COR-L47 (cell line): ENCODE measurements around the gene TNFSF13B.
"Not testable (repeated sequence)": the region's sequence is repeated elsewhere in the genome, so short reads cannot be mapped to it uniquely, and the experiment has no call there.

ENCODE experiments used
- DNase-seq: peaks from one replicate; lab custom pipeline; 2025; lab: John Stamatoyannopoulos, UW

TNFSF13B gene

DNA sequence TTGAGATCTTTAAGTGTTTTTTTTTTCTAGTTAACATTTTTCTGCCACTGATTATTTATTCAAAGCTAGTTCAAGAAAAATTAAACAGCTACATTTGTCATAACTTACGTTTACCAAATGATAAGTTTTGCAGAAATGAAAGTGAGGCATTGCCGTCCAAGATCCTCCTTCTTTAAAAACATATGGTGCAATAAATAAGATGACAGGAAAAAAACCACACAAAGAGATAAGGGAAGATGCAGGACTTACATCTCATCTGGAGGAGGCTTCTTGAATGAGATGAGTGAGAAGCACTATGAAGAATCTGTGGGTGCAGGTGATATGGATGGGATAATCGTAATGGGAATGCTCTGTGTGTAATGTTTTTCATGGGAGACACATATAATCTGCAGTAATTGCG lies 12.4 kb downstream of the TNFSF13B start:
- DNase-seq = no peak

DNA sequence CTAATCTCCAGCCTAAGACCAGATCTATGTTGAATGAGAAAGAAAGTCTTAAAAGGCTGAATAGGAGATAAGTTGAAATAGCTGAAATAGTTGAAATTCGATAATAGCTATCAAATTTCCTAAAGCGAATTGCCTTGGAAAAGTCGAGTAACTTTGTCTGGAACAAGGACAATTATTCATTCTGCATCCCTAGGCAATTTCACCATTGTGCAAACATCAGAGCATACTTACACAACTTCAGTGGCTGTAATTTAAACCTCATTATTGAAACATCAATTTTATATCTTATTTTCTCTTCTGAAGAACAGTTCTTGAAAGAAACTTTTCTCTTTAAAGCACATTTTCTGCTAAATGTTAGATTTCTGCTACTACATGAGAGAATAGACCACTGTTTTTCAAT lies 13.6 kb downstream of the TNFSF13B start:
- no peak for DNase-seq

DNA sequence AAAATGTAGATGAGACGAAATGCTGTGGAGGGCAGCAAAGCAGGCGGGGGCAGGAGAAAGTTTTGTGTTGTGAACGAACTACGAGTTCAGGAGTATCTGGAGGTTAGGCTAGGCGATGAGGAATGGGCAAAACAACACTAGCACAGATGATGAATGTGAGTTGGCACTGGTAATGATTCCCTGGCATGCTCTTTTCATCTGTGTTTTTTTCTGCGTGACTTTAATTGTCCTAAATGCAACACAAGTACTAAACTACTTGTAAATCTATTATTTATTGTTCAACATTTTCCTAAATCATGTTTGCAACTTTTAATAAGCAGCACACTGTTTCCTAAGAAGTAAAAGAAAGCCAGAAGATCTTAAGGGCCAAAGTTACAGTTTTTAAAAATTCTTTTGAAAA lies 19.2 kb downstream of the TNFSF13B start:
- no peak for DNase-seq

DNA sequence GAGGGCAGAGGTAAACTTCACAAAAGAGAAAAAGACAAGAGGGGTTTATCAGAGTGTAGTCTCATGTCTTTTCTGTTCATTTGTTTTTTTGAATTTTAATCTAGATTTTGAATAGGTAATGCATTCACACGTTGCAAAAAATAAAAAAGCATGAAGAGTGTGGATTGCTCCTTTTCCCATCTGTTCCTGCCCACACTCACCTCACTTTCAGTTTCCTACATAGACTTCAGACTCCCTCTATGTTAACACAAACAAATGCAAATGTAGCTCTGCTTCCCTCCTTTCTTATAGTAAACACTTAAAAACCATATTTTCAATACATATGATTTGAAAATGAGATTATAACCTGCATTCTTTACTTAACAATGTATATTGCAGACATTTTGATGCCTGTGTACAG lies 20.3 kb downstream of the TNFSF13B start:
- no peak for DNase-seq

DNA sequence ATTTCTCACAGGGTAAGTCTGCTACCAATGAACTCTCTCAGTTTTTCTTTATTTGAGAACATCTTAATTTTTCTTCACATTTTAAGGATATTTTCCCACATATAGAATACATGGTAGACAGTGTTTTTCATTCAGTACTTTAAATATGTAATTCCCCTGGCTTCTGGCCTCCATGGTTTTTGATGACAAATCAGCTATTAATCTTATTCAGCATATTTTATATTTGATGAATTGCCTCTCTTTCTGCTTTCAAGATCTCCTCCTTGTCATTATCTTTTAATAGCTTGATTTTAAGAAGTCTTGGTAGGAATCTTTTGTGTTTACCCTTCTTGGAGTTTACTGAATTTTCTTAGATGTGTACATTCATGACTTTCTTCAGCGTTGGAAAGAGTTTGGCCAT lies 27.6 kb downstream of the TNFSF13B start:
- no peak for DNase-seq

DNA sequence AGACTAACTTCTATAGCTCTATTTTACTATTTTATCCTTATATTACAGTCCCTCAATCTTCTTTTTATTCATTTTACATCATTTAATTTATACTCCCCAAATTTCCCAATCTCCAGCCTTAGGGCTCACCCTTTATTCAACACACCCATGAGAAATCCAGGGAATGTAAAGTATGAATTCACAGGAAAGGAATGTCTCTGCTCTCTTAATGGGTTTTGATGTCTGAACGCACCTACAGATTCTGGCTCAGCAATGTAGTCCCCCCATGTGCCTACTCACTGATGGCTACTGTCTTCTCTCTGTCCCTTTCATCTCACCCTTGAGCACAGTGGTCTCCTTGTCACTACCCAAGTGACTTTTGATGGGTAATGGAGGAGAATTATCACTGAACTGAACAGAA lies 32.8 kb downstream of the TNFSF13B start:
- DNase-seq = no peak

DNA sequence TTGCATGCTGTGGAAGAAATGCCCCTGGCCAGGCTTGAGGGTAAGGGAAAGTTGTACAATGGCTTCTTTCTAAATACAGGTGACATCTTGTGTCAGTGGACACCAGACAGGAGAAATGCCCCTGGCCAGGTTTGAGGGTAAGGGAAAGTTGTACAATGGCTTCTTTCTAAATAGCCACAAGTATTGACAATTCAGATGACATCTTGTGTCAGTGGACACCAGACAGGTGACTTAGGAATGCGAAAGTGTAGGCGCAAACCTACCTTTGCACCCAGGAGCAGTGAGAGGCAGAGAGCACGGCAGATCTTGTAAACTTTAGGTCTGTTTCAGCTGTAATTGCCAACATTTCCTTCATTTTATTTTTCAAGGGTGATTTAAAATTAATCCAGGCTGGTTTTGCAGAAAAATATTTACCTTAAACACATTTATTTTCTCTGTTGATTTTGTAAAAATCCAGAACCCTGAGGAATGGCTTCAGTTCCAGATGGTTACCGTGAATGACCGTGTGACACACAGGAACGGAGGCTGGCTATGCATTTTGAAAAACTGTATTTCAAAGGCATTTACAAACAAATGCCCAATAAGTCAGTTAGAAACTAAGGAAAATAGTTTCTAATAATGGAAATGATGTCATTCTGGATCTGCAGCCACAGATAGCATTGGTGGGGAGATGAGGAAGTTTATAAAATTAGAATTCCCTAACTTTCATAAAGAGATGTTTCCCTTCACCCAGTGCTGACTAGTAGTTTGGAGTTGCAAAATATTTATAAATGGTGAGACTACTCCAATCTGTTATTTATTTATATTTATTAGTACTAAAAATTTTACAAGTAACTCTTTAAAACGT lies 34.9 kb downstream of the TNFSF13B start:
- no peak for DNase-seq

DNA sequence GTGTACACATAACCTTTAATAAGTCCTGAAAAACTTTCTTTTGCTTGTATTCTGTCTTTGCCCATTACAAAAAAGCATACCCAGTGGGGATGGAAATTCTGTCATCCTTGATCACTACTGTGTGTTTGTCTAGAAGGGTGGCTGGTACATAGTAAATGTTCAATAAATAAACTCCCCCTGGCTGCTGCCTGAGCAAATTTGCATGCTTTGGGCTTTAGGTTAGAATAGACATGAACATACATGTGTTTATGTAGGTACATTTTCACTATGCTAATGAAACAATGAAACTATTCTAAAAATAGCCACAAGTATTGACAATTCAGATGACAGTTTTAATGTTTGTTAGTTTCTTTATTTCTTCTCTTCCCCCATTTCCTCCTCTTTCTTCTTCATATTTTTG lies 36.1 kb downstream of the TNFSF13B start:
- no peak for DNase-seq

DNA sequence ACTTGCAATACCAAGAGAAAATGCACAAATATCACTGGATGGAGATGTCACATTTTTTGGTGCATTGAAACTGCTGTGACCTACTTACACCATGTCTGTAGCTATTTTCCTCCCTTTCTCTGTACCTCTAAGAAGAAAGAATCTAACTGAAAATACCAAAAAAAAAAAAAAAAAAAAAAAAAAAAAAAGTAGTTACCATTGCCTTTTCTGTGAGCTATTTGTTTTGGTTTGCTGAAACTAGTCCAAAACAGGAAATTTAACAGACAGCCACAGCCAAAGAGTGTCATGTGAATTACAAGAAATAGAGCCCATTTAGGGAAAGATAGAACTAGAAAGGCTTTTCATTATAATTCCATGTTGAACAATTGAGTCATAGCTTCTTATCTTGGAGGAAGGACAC lies 37.3 kb downstream of the TNFSF13B start:
- no peak for DNase-seq

DNA sequence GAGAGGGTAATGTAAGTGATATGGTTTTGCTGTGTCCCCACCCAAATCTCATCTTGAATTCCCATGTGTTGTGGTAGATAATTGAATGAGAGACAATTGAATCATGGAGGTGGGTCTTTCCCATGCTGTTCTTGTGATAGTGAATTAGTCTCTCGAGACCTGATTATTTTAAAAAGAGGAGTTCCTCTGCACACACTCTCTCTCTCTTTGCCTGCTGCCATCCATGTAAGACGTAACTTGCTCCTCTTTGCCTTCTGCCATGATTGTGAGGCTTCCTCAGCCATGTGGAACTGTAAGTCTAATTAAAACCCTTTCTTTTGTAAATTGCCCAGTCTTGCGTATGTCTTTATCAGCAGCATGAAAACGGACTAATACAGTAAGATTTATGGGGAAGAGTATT lies 42.1 kb downstream of the TNFSF13B start:
- not testable (repeated sequence) for DNase-seq

DNA sequence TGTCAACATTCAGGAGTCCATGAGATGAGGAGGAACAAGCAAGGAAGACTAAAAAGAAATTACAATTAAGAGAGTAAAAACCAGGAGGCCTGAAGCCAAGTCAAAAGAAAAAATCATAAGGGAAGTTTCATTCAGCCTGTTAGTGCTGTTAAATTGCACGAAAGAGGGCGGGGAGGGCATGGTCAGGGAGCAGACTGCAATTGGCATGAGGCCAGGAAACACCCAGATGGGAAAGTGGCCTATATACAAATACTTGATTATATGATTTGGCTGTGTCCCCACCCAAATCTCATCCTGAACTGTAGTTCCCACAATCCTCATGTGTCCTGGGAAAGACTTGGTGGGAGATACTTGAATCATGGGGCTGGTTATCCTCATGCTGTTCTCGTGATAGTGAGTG lies 43.9 kb downstream of the TNFSF13B start:
- DNase-seq = peak; percentile 11

DNA sequence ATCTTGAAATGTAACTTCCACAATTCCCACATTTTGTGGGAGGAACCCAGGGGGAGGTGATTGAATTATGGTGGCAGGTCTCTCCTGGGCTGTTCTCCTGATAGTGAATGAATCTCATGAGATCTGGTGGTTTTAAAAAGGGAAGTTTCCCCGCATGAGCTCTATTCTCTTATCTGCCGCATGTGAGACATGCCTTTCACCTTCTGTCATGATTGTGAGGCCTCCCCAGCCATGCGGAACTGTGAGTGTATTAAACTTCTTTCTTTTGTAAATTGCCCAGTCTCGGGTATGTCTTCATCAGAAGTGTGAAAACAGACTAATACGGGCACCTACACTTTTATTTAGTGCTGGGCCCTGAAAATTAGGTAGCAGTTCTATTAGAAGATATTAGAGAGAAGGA lies 45.8 kb downstream of the TNFSF13B start:
- no peak for DNase-seq

DNA sequence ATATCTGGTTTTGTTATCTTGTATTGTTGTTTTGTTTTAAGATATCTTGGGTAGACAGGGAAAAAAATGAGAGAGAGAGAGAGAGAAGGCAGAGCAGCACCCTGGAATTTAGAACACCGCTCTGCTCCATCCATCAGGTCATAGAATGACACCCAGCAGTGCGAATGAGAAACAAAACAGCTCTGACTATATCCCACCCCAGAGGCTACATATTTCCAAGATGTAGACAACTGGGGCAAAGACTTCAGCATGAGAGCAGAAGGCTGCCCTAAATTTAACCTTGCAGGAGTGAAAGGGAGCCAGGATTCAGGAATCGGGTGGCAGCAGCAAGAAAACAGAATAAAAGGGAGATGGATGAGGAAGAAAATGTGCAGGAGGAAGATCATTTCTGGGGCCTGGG lies 46.5 kb downstream of the TNFSF13B start:
- no peak for DNase-seq

DNA sequence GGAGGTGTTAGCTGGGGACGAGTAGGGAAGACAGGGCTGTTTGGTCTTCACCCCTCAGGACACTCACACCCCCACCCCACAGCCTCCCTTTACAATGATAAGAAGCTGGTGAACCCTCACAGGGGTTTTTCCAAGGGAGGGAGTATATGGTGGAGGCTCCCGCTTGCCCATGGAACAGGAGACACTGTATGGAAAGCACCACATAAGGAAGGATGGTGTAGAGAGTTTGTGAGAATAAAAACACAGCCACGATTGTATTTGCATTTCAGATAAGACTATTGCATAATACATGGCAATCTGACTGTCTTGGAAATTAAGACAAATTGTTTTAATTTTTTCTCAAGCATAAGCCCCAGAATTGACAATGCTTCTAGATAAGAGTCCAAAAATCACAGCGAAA lies 46.9 kb downstream of the TNFSF13B start:
- DNase-seq = no peak

DNA sequence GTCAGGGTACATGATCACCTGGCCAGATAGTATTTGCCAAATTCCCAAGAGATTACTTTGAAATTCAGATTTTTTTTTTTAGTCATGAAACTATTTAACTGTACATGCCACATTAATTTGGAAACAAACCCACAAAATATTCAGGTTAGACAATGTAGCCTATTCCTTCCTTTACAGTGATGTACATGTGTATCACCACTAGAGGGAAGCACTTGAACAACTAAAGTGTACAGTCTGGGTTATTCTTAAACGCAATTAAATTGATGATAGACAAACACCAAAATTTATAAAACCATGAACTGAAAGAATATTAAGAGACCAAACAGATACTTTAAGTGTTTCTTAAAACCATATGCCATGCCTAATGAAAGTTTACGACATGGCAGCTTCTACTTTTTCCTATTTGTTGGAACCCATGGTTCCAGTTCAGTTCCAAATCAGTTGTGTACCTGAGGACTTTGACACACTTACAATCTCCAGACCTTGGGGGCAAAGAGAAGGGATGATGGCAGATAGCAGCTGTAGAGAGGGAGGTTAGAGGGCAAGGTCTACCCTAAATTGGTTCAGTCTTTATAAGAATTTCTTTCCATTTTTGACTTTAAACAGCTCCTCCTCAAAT lies 52.8 kb downstream of the TNFSF13B start:
- DNase-seq = peak; percentile 39

DNA sequence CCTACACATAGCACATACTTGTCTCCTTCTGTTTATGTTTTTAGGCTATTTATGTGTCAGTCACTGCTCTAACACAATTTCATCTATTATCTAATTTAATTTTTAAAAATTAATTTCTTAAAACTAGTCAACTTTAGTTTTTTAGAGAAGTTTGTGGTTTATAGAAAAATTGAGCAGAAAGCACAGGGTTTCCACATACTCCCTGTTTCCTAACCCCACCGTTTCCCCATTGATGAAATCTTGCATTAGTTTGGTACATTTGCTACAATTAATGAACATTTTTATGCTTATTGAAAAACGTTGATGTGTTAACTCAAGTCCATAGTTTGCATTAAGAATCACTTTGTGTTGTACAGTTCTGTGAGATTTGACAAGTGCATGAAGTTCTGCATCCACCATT lies 53.5 kb downstream of the TNFSF13B start:
- DNase-seq = no peak

DNA sequence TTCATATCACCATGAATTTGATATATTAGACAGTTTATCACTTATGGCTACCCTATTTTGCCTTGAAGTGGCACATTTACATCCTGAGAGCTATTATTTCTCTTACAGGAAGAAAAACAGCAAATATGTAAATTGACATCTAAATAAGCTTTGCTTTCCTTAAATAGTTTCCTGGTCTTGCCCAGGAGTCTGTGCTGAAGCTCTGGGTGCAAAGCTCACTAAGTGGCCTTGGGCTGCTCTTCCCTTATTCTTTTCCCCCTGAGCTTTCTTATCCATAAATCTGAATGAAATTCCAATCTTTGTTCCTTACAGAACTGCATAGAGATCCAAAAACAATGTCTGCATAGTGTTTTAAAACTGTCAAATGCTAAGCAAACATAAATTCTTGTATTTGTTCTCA lies 56.3 kb downstream of the TNFSF13B start:
- no peak for DNase-seq

DNA sequence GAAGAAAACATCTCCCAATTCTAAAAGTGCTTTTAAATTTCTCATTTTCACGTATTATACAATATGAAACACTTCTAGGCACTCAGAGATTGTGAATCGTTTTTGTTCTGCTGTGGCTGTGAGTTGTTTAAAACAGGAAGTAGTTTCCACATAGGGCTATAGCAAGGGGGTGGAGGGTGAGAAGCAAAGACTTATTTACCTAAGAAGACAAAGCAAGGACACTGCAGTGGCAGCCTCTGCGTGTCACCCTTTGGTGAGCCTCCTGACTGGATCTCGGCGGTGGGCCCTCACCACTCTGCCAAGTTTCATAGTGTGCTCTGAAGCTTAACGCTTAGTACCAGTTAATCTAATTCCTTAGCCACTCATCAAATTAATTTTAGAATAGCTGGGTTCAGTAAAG lies 56.8 kb downstream of the TNFSF13B start:
- no peak for DNase-seq

DNA sequence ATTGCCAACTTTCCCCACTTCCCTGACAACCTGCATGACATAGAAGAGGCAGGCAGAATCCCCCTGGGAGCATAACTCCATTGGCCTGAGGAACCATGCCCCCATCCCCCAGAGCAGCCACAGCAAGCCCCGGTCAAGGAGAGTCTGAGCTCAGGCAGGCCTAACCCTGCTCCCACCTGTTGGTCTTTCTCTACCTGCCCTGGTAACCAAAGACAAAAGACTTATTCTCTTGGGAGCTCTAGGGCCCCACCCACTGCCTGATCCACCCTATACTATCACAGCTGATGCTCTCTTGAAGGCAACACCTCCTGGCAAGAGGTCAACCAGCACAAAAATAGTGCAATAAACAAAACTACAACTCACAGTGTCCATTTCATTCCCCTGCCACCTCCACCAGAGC lies 59.3 kb downstream of the TNFSF13B start:
- DNase-seq = no peak

DNA sequence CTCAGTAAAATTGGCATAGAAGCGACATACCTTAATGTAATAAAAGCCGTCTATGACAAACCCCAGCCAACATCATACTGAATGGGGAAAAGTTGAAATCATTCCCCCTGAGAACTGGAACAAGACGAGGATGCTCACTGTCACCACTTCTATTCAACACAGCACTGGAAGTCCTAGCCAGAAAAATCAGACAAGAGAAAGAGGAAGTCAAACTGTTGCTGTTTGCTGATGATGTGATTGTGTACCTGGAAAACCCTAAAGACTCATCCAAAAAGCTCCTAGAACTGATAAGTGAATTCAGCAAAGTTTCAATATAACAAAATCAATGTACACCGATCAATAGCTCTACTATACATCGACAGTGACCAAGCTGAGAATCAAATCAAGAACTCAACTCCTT lies 63.3 kb downstream of the TNFSF13B start:
- no peak for DNase-seq

DNA sequence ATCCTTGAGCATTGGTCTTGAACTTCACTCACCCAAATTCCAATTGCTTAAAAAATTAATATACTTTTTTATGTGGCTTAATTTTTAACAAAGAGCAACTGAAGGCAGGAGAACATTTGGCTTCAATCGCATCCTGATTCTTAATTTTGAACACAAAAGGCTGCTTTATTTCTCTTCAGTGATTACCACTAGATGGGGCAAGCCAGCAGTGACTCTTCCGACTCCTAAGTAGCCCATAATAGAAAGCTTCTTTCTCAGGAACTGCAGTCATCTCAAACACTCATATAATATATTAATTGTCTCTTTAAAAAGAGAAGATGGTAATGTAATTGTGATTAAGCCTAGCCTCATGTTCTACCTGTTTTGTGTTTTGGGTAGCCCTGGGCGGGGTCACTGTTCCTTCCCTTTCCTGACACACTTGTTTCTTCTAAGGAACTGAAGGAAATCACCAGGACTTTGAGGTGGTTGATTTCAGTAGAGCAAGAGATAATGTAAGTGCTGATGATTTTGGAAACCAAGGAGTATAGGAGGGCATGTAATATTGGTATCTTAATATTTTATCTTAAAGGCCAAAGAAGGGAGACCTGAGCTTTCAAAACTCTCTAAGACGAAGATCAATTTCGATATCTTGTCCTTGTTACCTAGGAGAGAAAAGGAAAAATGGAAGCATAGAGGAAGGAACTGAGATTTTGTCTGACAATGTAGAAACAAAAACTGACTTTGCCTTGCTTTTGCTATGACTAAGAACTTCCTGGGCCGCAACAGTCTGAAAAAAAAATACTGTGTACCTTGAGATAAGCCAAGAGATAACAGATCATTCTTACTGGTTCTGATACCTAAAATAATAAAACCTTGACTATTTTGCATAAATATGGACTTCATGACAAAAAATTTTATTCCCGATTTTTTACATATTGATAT lies 73.1 kb downstream of the TNFSF13B start:
- peak; percentile 51 for DNase-seq

DNA sequence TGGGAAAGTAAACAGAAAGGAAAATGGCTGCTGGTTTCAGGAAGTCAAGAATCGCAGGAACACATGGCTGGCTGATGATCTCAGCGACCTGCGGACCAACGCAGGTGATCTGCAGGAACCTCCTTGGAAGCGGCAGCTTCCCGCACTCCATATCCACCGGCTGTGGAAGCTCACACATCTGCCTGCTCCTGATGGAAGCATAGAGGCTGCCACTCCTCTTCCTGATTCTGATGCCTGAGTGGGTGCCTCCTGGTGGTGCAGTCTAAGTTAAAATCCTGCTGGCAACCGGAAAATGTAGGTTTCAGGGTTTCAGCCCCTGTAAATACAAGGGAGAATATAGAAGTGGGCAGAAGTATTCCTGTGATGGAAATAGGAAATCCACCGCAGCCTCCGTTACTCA lies 75.5 kb downstream of the TNFSF13B start:
- DNase-seq = peak; percentile 8

DNA sequence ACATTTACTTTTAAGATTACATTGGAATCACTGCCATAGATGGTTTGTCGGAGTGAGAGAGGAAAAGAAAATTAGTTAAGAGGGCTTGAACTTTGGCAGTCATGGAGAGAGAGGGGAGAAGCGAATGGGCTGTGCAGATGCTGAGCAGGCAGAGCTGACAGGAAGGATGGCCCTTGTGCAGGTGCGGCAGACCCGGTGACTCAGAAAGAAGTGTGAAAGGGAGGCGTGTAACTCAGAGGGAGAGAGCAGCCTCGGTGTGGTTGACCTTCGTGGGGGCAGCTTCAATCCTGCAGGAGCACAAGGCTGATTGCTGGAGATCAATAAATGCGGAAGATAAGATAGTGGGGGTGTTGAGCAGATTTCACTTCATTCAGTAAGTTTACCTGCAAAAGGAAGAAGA lies 76.9 kb downstream of the TNFSF13B start:
- DNase-seq = no peak
